Stimulated activated naive CD8-positive, alpha-beta T cell treated with anti-CD3 and anti-CD28 coated beads, Interleukin-15, amount 100 ng/mL, for 72 hours (primary cell): Measurements from ENCODE around the gene TBC1D22A.

Experiments
- ATAC-seq: fragments of 150-1000 bp; cut with Tn5 transposase; 2 replicates; pipeline ENCODE4 v1.10.0; 2021; ENCODE audit warnings: mild to moderate bottlenecking, moderate library complexity
- DNase-seq, 2 donors: peaks; one replicate each; pipeline ENCODE4 v3.0.0; 2021 to 2022
- H3K27ac Mint-ChIP-seq, 2 donors: one replicate each; pipeline ENCODE4 v1.8.0; 2022; ENCODE audit warnings: mild to moderate bottlenecking in 2 of 2, mixed read lengths in 2 of 2, moderate library complexity in 2 of 2
- H3K27me3 Mint-ChIP-seq: one replicate; pipeline ENCODE4 v1.8.0; 2022; ENCODE audit warnings: mixed read lengths
- H3K4me1 Mint-ChIP-seq: one replicate; pipeline ENCODE4 v1.8.0; 2022; ENCODE audit warnings: mild to moderate bottlenecking, mixed read lengths
- H3K4me3 Mint-ChIP-seq, 2 donors: one replicate each; pipeline ENCODE4 v1.8.0; 2022; ENCODE audit warnings: mild to moderate bottlenecking in 2 of 2, mixed read lengths in 2 of 2, moderate library complexity in 1 of 2
- H3K9me3 Mint-ChIP-seq, 2 donors: one replicate each; pipeline ENCODE4 v1.8.0; 2022; ENCODE audit warnings: mixed read lengths in 2 of 2

The TBC1D22A gene

DNA sequence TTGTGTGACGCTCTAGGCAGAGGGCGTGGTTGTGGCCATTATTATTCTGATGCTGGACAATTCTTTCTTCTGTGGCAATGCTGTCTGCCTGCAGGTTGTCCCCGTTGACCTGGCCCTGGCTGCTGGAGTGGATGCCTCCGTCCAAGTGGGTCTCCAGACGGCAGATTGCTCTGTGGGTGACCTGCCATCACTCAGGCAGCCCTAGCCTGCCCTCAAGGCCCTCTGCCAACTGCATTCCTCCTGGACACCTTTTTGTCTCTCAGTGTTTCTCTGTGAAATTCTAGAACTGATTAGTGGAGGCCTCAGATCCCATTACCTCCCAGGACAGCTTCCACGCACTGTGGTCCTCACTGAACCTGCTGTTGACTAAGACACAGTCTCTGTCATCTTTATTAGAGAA, 86.7 kb downstream of the TBC1D22A start:
- Mint-ChIP-seq H3K4me1 (peaks cover 51% of the 10 kb centered on the region), H3K27ac (no peak overlapping the region)
- ATAC-seq = no peak

DNA sequence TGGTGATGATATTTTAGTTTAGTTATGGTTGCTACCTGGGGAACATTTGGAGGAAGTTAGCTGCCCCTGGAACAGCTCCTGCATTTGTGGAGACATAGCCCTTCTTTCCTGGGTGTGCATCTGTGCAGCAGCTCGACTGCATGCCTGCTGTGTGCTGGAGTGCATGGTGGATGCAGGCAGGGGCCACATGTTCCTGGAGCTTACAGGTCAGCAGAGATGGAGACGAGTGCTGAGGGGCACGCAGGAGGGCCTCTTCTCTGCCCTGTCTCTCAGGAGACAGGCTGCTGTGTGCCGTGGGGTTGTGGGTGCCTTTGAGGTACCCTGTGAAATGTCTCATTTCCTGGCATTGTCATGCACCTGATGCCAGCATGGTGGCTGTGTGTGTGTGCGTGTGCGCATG, 87.5 kb downstream of the TBC1D22A start:
- no peak overlapping the region for H3K4me3 Mint-ChIP-seq
- H3K27ac Mint-ChIP-seq = no peak overlapping the region
- no peaks in the 10 kb centered on the region for H3K27me3 Mint-ChIP-seq
- ATAC-seq = no peak
- peaks cover 60% of the 10 kb centered on the region for H3K4me1 Mint-ChIP-seq
- DNase-seq = no peak
- no peaks in the 10 kb centered on the region for H3K9me3 Mint-ChIP-seq

More for the DNA sequence above, 86.7 kb downstream of the TBC1D22A start:
- Mint-ChIP-seq H3K27me3 (no peaks in the 10 kb centered on the region), H3K4me3 (no peak overlapping the region), H3K9me3 (no peaks in the 10 kb centered on the region)
- DNase-seq = no peak

DNA sequence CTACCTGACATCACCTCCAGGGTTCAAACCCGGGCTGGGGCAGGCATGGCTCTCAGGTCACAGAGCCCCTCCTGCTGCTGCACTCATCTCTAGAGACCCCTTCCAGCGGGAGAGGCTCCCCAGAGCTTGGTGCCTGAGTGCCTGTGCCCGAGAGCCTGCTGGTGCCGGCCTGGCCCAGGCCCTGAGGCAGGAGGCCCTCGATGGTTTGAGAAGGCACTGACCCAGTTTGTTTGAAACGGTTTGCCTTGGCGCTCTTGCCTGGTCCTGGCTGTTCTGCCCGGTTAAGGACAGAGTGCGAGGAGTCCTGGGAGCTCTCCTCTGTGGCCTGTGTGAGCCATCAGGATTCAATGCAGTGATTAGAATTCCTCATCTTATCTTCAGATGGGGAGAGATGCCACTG, 88.9 kb downstream of the TBC1D22A start:
- ATAC-seq (no peak), DNase-seq (no peak)
- Mint-ChIP-seq H3K27ac (no peak overlapping the region), H3K27me3 (no peaks in the 10 kb centered on the region), H3K4me1 (peaks cover 63% of the 10 kb centered on the region), H3K4me3 (no peak overlapping the region), H3K9me3 (no peaks in the 10 kb centered on the region)

DNA sequence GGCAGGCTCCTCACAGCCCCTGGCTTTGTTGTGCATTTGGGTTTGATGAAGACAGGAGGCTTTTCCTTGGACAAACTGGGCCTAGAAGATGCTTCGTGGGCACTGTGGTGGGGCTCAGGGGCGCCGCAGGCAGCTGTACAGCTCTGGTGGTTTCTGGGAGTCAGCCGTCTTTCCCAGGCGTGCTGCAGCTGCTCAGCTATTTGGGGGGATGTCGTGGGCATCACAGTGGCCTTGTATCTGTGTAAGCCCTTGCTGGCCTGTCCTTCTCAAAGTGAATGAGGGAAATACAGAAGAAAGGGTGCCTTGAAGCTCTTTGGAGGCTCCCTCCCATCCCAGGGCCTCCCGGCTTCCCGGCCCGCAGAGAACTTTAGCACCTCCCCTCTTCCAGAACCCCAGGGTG, 89.5 kb downstream of the TBC1D22A start:
- ATAC-seq (no peak), DNase-seq (no peak)
- no peak overlapping the region for H3K4me3 Mint-ChIP-seq
- no peak overlapping the region for H3K27ac Mint-ChIP-seq
- H3K27me3 Mint-ChIP-seq = no peaks in the 10 kb centered on the region
- peaks cover 57% of the 10 kb centered on the region for H3K4me1 Mint-ChIP-seq
- no peaks in the 10 kb centered on the region for H3K9me3 Mint-ChIP-seq

DNA sequence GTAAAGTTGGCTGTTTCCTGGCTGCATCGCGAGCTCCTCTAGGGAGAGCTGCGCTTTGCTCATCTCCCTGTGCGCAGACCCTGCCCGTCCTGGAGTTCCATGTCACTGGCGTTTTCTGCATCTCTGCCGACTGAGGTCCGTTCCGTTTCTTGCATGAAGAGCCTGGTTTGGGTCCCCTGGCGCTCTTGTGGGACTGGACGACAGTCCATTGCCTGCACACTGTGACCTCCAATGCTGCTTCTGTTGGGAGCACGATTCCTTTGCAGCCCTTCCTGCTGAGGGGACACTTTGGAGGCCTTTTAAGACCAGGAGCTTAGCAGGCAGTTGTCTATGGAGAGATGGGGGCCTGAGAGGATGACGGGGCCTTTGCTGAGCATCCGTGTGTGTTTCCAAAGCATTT, 90.3 kb downstream of the TBC1D22A start:
- no peak for ATAC-seq
- no peak for DNase-seq
- peaks cover 49% of the 10 kb centered on the region for H3K4me1 Mint-ChIP-seq
- peak overlapping the region in 1 of 2 donors; percentile 81 for H3K27ac Mint-ChIP-seq
- no peak overlapping the region for H3K4me3 Mint-ChIP-seq
- H3K9me3 Mint-ChIP-seq = no peaks in the 10 kb centered on the region
- no peaks in the 10 kb centered on the region for H3K27me3 Mint-ChIP-seq

DNA sequence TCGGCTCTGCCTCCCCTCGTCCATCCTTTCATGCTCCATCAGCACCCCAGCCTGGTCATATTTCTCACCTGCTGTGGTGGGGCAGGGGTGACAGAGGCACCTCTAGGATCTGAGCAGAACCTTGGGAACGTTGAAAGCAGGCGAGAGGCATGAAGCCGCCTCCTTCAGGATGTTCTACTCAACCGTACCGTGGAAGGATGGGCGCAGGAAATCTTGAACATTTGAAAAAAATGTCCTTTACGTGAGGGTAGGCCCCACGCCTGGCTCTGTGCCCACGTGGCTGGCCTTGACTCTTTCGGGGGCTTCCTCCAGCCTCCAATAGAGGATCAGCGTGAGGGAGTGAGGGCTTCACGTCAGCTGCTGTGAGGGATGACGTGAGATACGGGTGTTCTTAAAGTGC, 90.7 kb downstream of the TBC1D22A start:
- H3K4me3 Mint-ChIP-seq = no peak overlapping the region
- no peak for ATAC-seq
- H3K4me1 Mint-ChIP-seq = peaks cover 52% of the 10 kb centered on the region
- DNase-seq = no peak
- H3K9me3 Mint-ChIP-seq = no peaks in the 10 kb centered on the region
- no peaks in the 10 kb centered on the region for H3K27me3 Mint-ChIP-seq
- peak overlapping the region in 1 of 2 donors; percentile 43 for H3K27ac Mint-ChIP-seq

DNA sequence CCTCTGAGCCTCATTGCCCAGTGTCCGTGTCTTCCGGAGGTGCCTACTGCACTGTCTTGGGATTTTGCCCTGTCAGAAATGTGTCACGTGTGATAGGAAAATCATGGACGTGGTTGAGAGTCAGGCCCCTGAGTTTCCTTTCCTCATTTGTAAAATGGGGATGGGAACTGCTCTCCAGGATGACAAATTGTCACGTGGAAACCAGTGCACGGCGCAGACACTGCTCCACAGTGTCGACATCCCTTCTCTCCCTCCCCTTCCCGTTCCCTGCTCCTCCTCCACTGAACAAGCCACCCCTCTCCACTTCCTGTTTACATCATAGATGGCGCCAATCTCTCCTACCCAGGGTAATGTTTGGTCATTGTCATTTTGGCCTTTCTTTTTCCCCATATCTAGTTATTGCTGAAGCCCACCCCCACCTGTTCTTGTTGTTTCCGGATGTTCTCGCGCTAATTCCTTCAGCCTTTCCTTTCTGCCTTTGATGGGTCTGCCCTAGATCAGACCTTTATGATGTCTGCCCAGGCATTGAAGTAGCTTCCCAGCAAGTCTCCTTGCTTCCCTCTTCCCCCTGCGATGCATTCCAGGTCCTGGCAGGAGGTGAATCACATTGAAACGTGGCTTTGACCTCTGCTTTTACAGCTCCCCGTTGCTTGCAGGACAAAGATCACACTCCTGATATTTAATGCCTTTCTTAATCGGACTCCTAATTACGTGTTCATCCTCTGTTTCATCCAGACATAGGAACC, 91.8 kb downstream of the TBC1D22A start:
- H3K4me1 Mint-ChIP-seq = peaks cover 57% of the 10 kb centered on the region

DNA sequence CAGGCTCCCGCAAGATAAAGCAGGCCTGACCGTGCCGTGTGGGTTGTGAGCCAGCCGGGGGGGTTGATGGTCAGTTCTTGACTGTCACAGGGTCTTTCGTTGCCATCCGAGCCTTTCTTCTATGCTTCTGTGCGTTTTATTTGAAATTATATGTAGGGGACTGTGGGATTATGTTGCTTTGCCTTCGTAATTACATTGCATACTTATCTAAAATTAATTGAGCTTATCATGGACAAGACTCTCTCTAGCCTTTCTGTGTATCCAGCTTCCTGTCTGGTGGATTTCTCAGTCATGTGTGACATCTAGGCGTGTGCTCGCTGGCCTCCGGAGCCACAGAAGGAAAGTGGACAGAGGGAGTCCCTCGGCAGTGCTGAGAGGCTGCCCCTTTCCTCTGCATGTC, 93.2 kb downstream of the TBC1D22A start:
- DNase-seq = no peak
- no peak overlapping the region for H3K4me3 Mint-ChIP-seq
- ATAC-seq = no peak
- H3K4me1 Mint-ChIP-seq = peaks cover 47% of the 10 kb centered on the region
- H3K9me3 Mint-ChIP-seq = no peaks in the 10 kb centered on the region
- no peak overlapping the region for H3K27ac Mint-ChIP-seq
- no peaks in the 10 kb centered on the region for H3K27me3 Mint-ChIP-seq

More for the DNA sequence above, 91.8 kb downstream of the TBC1D22A start:
- Mint-ChIP-seq H3K4me3 (no peak overlapping the region), H3K9me3 (no peaks in the 10 kb centered on the region), H3K27me3 (no peaks in the 10 kb centered on the region), H3K27ac (peak overlapping the region in 1 of 2 donors; percentile 72)
- DNase-seq = no peak
- ATAC-seq = no peak

DNA sequence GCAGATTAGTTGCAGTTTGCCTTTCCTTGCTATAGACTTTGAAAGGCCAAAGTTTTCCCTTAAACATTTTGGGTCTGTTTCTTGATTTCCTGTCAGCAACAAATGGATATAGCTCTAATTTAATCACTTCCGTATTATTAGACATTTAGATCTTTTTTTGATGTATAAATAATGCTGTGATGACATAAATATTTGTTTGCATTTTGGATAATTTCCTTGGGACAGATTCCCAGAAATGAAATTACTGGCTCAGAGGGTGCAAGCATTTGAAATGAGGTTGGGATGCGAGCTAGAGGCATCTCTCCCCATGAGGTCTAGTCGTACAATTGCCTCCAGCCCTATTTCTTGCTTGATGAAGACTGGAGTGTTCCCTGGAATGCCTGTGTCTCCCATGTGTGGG, 94.2 kb downstream of the TBC1D22A start:
- no peaks in the 10 kb centered on the region for H3K9me3 Mint-ChIP-seq
- DNase-seq (no peak), ATAC-seq (no peak)
- H3K4me3 Mint-ChIP-seq = no peak overlapping the region
- H3K4me1 Mint-ChIP-seq = peaks cover 43% of the 10 kb centered on the region
- H3K27ac Mint-ChIP-seq = no peak overlapping the region
- H3K27me3 Mint-ChIP-seq = no peaks in the 10 kb centered on the region

DNA sequence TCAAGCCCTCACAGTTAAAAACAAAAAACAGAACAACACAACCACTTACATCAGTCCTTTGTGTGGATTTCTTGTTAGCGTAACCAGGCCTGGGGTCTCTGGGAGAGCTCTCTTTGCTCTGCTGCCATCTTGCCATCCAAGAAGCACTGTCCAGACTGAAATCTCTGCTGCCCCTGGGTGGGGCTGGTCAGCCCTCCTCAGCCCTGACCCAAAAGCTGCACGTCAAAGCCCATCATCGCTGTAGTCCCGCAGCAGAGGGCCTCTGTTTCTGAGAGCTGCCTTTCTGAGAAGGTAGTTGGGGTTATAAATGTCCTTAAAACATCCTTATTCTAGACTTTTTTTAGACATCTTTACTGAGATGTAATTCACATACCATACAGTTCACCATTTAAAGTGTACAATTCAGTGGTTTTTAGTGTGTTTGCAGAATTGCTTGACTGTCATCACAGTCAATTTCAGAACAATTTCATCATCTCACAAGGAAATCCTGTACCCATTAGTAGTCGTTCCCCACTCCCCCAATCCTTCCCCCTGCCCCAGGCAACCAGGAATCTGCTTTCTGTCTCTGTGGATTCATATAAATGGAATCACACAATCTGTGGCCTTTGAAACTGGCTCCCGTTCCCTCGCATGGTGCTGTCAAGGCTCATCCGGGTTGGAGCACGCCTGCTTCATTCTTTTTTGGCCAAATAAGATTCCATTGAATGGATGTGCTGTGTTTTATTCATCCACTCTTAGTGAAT, 94.9 kb downstream of the TBC1D22A start:
- no peaks in the 10 kb centered on the region for H3K9me3 Mint-ChIP-seq
- peaks cover 44% of the 10 kb centered on the region for H3K4me1 Mint-ChIP-seq
- H3K27ac Mint-ChIP-seq = peak overlapping the region; percentile 6 to 69
- DNase-seq (no peak), ATAC-seq (no peak)
- H3K27me3 Mint-ChIP-seq = no peaks in the 10 kb centered on the region
- no peak overlapping the region for H3K4me3 Mint-ChIP-seq

DNA sequence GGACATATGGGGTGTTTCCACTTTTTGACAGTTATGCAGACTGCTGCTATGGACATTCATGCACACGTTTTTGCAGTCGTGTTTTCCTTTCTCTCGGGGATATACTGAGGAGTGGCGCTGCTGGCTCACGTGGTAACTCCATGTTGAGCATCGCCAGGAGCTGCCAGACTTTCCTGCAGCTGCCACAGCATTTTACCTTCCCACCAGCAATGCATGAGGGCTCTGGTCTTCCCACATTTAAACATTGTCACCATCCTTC, 95.4 kb downstream of the TBC1D22A start:
- H3K9me3 Mint-ChIP-seq = no peaks in the 10 kb centered on the region
- no peak for DNase-seq
- H3K27ac Mint-ChIP-seq = no peak overlapping the region
- H3K4me3 Mint-ChIP-seq = no peak overlapping the region
- H3K27me3 Mint-ChIP-seq = no peaks in the 10 kb centered on the region
- ATAC-seq = no peak
- peaks cover 45% of the 10 kb centered on the region for H3K4me1 Mint-ChIP-seq

DNA sequence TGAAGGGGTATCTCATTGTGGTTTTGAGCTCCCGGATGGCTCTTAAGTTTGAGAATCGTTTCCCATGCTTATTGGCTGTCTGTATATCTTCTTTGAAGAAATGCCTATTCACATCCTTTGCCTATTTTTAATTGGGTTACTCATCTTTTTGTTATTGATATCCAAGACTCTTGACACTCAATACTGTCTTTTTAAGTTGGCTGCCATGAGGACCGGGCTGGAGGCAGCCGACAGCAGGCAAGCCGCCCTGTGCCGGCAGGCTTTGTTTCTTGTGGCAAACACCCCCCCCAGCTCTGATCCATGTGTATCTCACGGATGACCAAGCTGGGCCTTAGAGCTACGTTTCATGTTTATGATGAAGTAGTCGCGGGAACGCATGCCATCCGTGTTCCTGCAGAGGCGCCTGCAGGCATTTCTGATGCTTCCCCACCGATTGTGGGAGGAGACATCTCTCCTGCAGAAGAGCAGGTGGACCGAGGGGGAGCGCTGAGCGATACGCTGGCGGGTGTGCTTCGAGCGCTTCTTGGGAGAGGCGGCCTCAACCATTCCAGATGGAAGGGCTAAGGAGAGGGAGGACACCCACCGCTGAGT, 95.8 kb downstream of the TBC1D22A start:
- Mint-ChIP-seq H3K4me1 (peaks cover 44% of the 10 kb centered on the region), H3K27me3 (no peaks in the 10 kb centered on the region)

DNA sequence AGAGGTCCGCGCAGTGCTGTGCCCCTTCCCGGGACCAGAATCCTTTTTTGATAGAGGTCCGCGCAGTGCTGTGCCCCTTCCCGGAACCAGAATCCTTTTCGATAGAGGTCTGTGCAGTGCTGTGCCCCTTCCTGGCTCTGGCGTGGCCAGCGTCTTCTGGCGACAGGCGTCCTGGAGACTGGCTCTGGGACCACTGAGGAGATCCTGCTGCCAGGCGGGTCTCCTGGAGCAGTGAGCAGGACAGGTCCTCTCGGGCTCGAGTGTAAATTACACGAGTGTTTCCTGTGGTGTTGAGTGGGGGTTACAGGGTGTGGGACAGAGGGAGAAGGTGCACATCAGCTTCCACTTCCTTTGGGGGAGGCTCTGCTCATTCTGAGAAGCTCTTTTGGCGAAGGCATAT, 98.1 kb downstream of the TBC1D22A start:
- ATAC-seq (no peak), DNase-seq (no peak)
- H3K4me1 Mint-ChIP-seq = peaks cover 24% of the 10 kb centered on the region
- no peak overlapping the region for H3K4me3 Mint-ChIP-seq
- H3K9me3 Mint-ChIP-seq = no peaks in the 10 kb centered on the region
- no peak overlapping the region for H3K27ac Mint-ChIP-seq
- no peaks in the 10 kb centered on the region for H3K27me3 Mint-ChIP-seq

More for the DNA sequence above, 95.8 kb downstream of the TBC1D22A start:
- DNase-seq (no peak), ATAC-seq (no peak)
- Mint-ChIP-seq H3K27ac (no peak overlapping the region), H3K9me3 (no peaks in the 10 kb centered on the region), H3K4me3 (no peak overlapping the region)

DNA sequence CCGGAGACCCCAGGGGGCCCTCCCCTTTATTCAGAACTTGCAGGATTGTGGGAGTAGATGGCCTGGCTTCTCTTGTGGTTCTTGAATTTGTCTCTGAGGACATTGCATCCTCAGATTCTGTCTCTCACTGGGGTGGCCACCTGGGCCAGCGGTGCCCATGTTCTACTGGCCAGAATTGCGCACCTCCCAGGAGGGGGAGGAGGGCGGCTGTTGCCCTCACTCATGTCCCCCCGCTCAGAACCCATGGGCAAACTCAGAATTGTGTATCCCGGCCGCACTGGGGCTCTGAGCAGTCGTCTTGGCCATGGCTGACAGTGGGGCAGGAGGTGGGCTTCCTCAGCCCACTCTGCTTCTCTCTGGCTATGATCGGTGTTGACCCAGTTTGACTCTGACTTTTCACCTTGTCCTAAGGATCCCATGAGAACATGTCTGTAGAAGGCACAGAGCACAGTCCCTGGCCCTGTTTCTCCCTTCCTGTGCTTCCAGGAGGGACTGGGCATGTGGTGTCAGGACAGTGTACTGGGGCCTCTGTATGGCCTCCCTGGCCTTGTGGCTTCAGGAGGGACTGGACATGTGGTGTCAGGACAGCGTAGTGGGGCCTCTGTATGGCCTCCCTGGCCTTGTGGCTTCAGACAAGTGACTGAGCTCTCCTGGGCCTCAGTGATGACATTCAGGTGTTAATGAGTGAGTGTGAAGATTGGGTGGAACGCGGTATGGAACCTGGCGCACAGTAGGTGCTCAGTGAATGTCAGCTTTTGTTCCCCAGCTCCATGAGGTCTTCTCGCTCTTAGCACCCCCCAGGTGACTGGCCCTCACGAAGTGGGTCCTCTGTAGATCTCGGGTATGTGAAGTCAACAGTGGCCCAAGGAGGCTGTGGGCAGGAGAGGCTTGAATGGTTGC, 99.3 kb downstream of the TBC1D22A start:
- no peaks in the 10 kb centered on the region for H3K9me3 Mint-ChIP-seq
- ATAC-seq = no peak
- H3K27ac Mint-ChIP-seq = peak overlapping the region in 1 of 2 donors; percentile 19
- no peak for DNase-seq
- H3K4me3 Mint-ChIP-seq = no peak overlapping the region
- no peaks in the 10 kb centered on the region for H3K27me3 Mint-ChIP-seq
- H3K4me1 Mint-ChIP-seq = peaks cover 18% of the 10 kb centered on the region

DNA sequence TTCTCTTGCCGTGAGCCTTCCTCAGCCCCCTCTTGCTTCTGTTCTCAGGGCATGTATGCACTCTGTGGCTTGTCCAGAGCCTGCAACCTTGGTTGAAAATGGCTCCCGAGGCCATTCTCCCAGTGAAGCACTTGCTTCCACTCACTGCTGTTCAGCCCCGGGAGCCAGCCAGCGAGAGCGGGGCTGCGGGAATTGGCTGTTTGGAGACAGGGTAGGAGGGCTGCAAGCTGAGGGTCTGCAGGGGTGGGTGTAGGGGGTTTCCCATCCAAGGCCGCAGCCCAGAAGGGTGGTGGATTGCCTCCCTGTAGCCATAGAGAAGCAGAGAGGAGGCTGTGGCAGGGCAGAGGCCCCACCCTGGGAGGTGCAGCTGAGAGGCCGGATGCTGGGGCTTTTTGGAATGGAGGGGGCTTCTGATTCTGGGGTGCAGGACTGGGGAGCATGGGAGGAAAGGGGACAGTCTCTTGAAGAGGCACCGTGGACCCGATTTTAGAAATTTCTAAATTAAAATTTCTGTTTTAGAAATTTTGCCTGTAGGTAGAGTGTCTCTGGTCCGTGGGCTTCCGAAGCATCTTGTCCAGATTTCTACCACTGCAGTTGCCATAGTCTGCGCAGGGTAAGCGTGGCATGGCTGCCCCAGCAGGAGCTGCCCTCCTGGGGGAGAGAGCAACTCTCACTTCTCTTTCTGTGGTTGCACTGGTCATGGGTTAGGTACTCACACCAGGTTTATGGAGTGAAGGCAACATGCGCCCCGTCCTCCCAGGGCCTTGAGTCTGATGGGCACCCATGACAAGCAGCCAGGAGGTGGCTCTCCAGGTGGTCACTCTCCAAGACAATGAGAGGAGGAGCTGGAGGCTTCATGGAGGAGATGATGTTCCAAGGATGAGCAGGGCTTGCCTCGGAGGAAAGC, 100.2 kb downstream of the TBC1D22A start:
- no peaks in the 10 kb centered on the region for H3K27me3 Mint-ChIP-seq
- H3K4me1 Mint-ChIP-seq = peaks cover 18% of the 10 kb centered on the region
- no peaks in the 10 kb centered on the region for H3K9me3 Mint-ChIP-seq
- no peak for DNase-seq
- H3K4me3 Mint-ChIP-seq = no peak overlapping the region
- ATAC-seq = no peak
- no peak overlapping the region for H3K27ac Mint-ChIP-seq
